Fibroblast of villous mesenchyme (primary cell): ENCODE results near the gene ETV2. TPM values are rescaled to one million over a fixed set of nuclear protein-coding genes. Genes with fewer than 3 reads are reported as not detected.
"Not testable (repeated sequence)": the region's sequence is repeated elsewhere in the genome, so short reads cannot be mapped to it uniquely, and the experiment has no call there.

Source experiments
- DNase-seq: peaks from one replicate; pipeline ENCODE4 v3.0.0-alpha.2; 2010; ENCODE audit warnings: low read depth
- H3K4me3 ChIP-seq: 2 replicates; pipeline ENCODE4 v1.5.1; 2011; ENCODE audit warnings: low read depth, mild to moderate bottlenecking, low read length
- total RNA-seq: library from RNA; depleted of rRNA; stranded (reverse); fragments of >200 nt; gene quantifications from 2 replicates; pipeline ENCODE4 v1.2.3, GENCODE V29; 2012
- TF ChIP-seq, protein P1 (sequence below): IDR thresholded peaks from 2 replicates; pipeline ENCODE4 v1.5.1; 2012; ENCODE audit warnings: low read depth, mild to moderate bottlenecking, low read length; ENCODE audit not compliant: insufficient read depth

ETV2 gene
- under 0.01 and 0.86 TPM in 2 replicates for total RNA-seq

DNA sequence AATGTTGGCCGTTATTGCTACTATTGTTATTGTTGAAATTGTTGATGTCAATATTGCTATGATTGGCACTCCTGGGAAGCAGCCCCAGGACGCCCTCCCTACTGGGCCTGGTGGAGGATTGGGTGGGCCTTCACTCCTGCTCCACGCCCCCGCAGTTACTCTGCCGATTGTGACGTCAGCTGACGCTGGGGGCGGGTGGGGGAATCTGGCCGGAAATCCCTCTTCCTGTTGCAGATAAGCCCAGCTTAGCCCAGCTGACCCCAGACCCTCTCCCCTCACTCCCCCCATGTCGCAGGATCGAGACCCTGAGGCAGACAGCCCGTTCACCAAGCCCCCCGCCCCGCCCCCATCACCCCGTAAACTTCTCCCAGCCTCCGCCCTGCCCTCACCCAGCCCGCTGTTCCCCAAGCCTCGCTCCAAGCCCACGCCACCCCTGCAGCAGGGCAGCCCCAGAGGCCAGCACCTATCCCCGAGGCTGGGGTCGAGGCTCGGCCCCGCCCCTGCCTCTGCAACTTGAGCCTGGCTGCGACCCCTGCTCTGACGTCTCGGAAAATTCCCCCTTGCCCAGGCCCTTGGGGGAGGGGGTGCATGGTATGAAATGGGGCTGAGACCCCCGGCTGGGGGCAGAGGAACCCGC, at the start of gene ETV2:
Gene ETV2 (plus strand): TSS at position 231 of the 637 bp plus-strand sequence. CDS start 716 bp downstream, outside the sequence.
- TF ChIP-seq, protein P1, sequence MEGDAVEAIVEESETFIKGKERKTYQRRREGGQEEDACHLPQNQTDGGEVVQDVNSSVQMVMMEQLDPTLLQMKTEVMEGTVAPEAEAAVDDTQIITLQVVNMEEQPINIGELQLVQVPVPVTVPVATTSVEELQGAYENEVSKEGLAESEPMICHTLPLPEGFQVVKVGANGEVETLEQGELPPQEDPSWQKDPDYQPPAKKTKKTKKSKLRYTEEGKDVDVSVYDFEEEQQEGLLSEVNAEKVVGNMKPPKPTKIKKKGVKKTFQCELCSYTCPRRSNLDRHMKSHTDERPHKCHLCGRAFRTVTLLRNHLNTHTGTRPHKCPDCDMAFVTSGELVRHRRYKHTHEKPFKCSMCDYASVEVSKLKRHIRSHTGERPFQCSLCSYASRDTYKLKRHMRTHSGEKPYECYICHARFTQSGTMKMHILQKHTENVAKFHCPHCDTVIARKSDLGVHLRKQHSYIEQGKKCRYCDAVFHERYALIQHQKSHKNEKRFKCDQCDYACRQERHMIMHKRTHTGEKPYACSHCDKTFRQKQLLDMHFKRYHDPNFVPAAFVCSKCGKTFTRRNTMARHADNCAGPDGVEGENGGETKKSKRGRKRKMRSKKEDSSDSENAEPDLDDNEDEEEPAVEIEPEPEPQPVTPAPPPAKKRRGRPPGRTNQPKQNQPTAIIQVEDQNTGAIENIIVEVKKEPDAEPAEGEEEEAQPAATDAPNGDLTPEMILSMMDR, result no peak
- peak; percentile 57 for DNase-seq
- H3K4me3 ChIP-seq, result no peak within 1 kb of the TSS

GRCh38 chr19:35592226-35592625, 49.3 kb upstream of the ETV2 start:
- peak; percentile 42 for DNase-seq
- TF ChIP-seq, protein P1, result peak; percentile 56
- no peak overlapping the region for H3K4me3 ChIP-seq

- not testable (repeated sequence) for H3K4me3 ChIP-seq, DNase-seq
Observed at GRCh38 chr19:35595026-35595425, 46.5 kb upstream of the ETV2 start.

DNA sequence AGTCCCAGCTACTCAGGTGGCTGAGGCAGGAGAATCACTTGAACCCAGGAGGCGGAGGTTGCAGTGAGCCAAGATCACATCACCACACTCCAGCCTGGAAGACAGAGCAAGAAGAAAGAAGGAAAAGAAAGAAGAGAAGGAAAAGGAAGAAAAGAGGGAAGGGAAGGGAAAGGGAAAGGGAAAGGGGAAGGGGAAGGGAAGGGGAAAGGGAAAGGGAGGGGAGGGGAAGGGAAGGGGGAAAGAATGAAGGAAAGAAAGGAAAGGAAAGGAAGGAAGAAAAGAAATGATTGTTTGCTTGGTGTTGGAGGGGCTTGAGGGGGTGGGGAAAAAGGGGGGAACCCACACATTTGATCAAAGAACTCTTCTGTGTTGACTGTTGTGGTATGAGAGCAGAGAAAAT, 45.6 kb upstream of the ETV2 start:
- TF ChIP-seq, protein P1, result no peak
- no peak overlapping the region for H3K4me3 ChIP-seq
- no peak for DNase-seq

- TF ChIP-seq, protein P1, result no peak
- H3K4me3 ChIP-seq, result no peak overlapping the region
- peak; percentile 7 for DNase-seq
Observed at GRCh38 chr19:35596366-35596999, 45.1 kb upstream of the ETV2 start.

DNA sequence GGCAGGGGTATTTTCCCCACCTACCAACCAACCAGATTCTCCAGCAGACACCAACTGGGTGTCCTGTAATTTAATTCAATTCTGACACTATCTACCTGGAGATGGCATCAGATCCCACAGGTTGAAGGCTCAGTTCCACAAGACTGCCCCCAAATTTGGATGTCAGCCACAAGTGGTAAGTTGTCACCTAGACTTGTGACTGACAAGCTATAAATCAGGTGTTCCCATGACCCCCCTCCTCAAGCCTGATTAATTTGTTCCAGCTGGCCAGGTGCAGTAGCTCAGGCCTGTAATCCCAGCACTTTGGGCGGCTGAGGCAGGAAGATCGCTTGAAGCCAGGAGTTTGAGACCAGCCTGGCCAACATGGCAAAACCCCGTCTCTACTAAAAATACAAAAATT, 39.6 kb upstream of the ETV2 start:
- TF ChIP-seq, protein P1, result no peak

DNA sequence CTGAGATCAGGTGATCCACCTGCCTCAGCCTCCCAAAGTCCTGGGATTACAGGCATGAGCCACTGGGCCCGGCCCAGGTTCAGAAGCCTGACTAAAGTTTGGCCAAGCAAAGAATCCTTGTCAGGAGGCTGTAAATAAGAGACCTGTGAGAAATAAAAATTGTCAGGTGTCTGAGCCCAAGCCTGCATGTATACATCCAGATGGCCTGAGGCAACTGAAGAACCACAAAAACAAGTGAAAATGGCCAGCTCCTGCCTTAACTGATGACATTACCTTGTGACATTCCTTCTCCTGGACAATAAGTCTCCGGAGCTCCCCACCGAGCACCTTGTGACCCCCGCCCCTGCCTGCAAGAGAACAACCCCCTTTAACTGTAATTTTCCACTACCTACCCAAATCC, 37.1 kb upstream of the ETV2 start:
- H3K4me3 ChIP-seq, DNase-seq: not testable (repeated sequence)

More for the DNA sequence above, 39.6 kb upstream of the ETV2 start:
- DNase-seq, result no peak
- H3K4me3 ChIP-seq, result no peak overlapping the region

GRCh38 chr19:35607170-35607569, 34.4 kb upstream of the ETV2 start:
- not testable (repeated sequence) for H3K4me3 ChIP-seq

More at GRCh38 chr19:35607170-35607569, 34.4 kb upstream of the ETV2 start:
- not testable (repeated sequence) for DNase-seq
